Measurements from ENCODE around the gene SPINT4.

GRCh38 chr20:45758096-45758495, 35.9 kb downstream of the SPINT4 start:
- TF ChIP-seq EP300 (IDR thresholded peaks at IDR 0.05; ENCODE audit: borderline replicate concordance) (no peak), TAF1 (IDR thresholded peaks at IDR 0.05; ENCODE audit: low read depth) (no peak), NFIC (IDR thresholded peaks at IDR 0.05) (no peak)

Data from Ishikawa (cell line).